COLO668 (cell line): ENCODE data around the gene LIPG.
"Not testable (repeated sequence)": the region's sequence is repeated elsewhere in the genome, so short reads cannot be mapped to it uniquely, and the experiment has no call there.

ENCODE experiments used
- DNase-seq: peaks from one replicate; lab custom pipeline; 2025; ENCODE audit not compliant: unreplicated experiment; lab: John Stamatoyannopoulos, UW

LIPG gene

GRCh38 chr18:49572611-49573345, 10.9 kb downstream of the LIPG start:
- no peak for DNase-seq

GRCh38 chr18:49573835-49574234, 12.0 kb downstream of the LIPG start:
- no peak for DNase-seq

- DNase-seq, result not testable (repeated sequence)
Measured at GRCh38 chr18:49579041-49579440, 17.2 kb downstream of the LIPG start.

- not testable (repeated sequence) for DNase-seq
Measured at GRCh38 chr18:49579583-49579982, 17.7 kb downstream of the LIPG start.

GRCh38 chr18:49580279-49580678, 18.4 kb downstream of the LIPG start:
- DNase-seq, result no peak

- no peak for DNase-seq
Measured at GRCh38 chr18:49581371-49581770, 19.5 kb downstream of the LIPG start.

- DNase-seq, result no peak
Measured at GRCh38 chr18:49582579-49582978, 20.7 kb downstream of the LIPG start.

- DNase-seq, result no peak
Measured at GRCh38 chr18:49584394-49584793, 22.5 kb downstream of the LIPG start.

- DNase-seq, result not testable (repeated sequence)
Measured at GRCh38 chr18:49584951-49585350, 23.1 kb downstream of the LIPG start.

- no peak for DNase-seq
Measured at GRCh38 chr18:49585781-49586663, 24.2 kb downstream of the LIPG start.

GRCh38 chr18:49588171-49588570, 26.3 kb downstream of the LIPG start:
- no peak for DNase-seq

- no peak for DNase-seq
Measured at GRCh38 chr18:49588971-49589370, 27.1 kb downstream of the LIPG start.

- DNase-seq, result no peak
Measured at GRCh38 chr18:49590608-49591007, 28.8 kb downstream of the LIPG start.

- peak; percentile 72 for DNase-seq
Measured at GRCh38 chr18:49591271-49591670, 29.4 kb downstream of the LIPG start.

GRCh38 chr18:49591775-49592174, 29.9 kb downstream of the LIPG start:
- DNase-seq, result peak; percentile 24

- no peak for DNase-seq
Measured at GRCh38 chr18:49596687-49597086, 34.8 kb downstream of the LIPG start.

GRCh38 chr18:49597157-49597931, 35.5 kb downstream of the LIPG start:
- peak; percentile 88 for DNase-seq

GRCh38 chr18:49601211-49601610, 39.4 kb downstream of the LIPG start:
- no peak for DNase-seq

- no peak for DNase-seq
Measured at GRCh38 chr18:49608366-49609255, 46.8 kb downstream of the LIPG start.

GRCh38 chr18:49609256-49610021, 47.6 kb downstream of the LIPG start:
- DNase-seq, result no peak
